GM21717 (cell line): ENCODE measurements around the gene BMP7.

Experiments used
- ATAC-seq: cut with Tn5 transposase; IDR thresholded peaks from one replicate; pipeline ENCODE4 v1.9.1; 2021; ENCODE audit warnings: mild to moderate bottlenecking, moderate library complexity; ENCODE audit not compliant: unreplicated experiment

The BMP7 gene

DNA sequence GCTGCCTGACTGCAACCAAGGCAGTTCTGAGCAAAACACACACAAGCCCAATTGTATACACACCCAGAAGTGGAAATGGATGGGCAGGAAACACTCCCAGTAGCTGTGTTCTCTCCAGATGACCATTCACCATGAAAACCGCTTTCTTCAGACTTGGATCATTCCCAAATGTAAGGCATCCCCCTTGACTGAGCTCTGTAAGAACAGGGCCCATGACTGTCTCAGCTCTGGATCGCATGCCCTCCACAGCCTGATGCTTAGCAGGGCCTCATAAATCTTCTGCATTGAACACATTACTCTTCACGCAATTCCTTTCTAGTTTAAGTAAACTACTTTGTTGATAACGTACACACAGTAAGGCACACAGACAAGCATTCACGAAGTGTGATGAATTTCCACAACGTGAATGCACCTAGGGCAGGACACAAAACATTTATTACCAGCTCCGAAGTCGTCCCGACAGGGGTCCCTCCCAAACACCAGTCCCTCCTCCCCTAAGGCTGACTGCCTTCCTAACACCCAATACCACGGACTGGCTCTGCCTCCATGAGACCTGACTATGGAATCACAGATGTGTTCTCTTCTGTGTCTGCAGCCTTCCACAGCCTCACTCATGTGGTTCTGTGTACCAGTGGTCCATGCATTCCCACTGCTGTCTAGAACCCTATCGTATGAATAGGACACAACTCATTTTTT is 31.7 kb downstream of the BMP7 start:
- no peak for ATAC-seq

- ATAC-seq = no peak
These were observed 34.5 kb downstream of the BMP7 start for GRCh38 chr20:57231951-57232428.

DNA sequence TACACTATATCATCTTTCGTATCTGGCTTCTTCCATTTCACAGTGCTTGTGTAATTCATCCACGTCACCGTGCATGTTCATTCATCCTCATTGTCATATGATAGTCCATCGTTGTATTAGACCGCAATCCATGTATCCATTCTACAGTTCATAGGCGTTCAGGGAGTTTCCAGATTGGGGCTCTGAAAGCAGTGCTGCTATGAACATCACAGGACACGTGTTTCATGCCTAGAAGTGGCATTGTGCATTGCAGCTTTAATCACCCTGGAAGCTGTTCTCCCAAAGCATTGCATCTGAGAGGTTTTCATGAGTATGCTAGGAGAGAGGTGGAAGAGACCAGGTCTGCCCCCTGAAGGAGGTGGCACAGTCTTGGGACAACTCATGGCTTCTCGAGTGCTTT is 35.3 kb downstream of the BMP7 start:
- no peak for ATAC-seq

DNA sequence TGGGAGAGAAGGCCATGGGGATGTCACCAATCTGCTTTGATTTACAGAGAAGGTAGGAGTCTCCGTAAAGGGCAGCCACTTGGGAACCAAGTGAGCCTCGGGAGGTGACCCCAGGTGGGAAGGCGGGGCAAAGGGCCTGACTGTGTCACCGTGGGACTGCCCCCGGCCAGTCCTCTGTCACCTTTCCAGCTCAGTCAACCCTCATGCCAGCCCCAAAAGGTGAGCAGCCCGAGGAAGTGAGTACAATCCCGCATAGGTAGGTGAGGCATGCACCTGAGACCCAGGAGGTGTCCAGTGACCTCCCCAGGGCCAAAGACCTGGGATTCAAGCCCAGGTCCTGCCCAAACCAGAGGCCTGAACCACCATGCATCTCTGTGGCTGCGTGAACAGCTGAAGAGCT is 36.2 kb downstream of the BMP7 start:
- no peak for ATAC-seq

- no peak for ATAC-seq
These were observed 37.0 kb downstream of the BMP7 start for GRCh38 chr20:57229490-57229889.

DNA sequence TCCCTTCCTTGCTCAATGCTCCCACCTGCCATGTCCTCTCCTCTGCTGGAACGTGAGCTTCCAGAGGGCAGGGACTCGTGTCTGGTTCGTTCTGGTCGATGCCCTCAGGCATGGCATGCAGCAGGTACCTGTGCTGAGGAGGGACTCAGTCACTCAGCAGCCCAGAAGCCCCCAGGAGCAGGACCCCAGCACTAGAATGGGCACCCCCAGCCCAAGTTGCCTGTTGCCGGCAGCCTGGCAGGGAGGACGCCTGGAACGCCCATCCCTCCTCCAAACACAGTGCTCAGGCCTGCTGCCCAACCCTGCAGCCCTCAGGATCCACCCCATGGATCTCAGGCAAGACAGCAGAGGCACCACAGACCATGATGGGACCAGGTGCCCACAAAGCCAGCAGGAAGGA is 40.6 kb downstream of the BMP7 start:
- no peak for ATAC-seq

GRCh38 chr20:57225197-57225733 is 41.2 kb downstream of the BMP7 start:
- no peak for ATAC-seq

- ATAC-seq = no peak
These were observed 41.8 kb downstream of the BMP7 start for GRCh38 chr20:57224641-57225138.

GRCh38 chr20:57223648-57224489 is 42.6 kb downstream of the BMP7 start:
- no peak for ATAC-seq

- ATAC-seq = no peak
These were observed 43.9 kb downstream of the BMP7 start for GRCh38 chr20:57222631-57222950.

DNA sequence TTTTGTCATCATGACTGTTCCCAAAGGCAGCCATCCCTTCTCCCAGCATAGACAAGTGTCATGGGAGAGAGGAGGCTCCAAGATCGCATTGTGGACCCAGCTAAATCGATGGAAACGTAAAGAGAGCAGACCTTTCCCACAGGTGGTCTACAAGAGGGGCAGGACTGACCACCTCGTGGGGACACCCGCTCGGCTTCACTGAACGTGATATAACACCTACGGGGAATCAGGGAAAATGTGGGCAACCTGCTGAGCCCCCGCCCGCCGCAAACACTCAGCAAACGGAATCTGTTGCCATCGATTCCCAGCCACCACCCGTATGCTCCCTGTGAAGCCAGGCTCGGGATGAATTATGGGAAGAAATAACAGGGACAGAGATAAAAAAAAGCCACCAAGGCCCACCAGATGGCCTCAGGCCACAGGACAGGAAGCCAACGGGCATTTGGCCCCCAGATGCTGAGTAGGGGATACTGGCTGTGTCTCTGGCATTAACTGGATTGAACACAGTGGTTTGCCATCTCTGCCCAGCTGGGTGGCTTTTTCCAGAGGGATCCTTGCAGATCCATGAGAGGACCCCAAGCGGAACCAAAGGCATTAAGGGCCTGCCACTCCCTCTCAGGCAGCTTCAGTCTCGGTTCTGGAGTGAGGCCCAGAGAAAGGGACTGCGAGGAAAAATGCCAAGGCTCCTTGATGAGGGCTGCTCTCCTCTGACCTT is 44.4 kb downstream of the BMP7 start:
- ATAC-seq = no peak

DNA sequence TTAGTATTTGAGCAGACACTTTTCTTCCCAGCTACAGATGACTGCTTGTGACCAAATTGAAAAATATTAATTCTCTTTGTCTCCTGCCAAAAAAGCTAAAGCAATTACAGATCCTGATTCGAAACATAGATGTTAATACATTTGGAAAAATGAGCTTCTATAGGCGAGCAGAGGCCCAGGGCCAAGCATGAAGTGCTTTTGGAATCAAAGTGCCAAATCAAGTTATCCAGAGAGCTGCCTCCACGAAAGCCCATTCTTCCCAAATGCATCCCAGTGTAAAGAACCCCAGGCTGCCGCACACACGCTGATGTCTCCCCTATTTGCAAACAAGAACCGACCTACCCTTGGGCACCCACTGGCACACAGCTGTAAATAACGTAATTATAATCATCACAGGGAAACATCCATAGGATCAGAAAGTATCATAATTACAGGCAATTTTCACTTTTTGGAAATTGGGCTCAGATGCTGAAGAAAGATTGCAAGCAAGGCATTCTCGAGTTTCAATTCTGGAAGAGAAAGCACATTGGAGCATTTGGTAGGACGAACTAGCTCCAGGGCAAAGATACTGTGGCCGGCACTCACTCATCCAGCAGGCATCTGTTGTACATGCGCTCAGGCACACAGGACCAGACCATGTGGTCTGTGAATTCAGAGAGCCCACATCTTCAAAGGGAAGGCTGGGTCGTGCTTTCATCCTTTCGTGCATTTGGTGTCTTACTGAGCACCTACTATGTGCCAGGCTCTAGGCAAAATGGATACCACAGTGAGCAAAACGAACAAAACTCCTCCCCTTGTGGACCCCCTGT is 45.9 kb downstream of the BMP7 start:
- no peak for ATAC-seq

DNA sequence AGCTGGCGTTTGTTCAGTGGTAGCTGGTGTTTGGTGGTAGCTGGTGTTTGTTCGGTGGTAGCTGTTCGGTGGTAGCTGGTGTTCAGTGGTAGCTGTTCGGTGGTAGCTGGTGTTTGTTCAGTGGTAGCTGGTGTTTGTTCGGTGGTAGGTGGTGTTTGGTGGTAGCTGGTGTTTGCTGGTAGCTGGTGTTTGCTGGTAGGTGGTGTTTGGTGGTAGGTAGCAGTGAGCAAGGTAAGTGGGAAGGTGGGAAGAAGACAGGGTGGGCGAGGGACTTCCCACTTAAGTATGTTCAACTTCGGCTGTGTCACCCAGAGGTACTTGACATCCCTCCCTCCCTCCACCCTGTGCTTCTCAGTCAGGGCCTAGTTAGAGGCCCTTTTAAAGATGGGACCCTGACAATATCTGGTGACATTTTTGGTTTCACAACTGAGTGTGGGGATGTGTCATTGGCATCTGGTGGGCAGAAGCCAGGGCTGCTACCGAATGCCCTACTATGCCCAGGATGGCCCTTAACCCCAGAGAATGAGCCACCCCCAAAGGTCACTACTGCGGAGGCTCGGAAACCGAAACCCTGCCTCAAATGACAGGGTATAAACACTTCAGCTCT is 47.3 kb downstream of the BMP7 start:
- ATAC-seq = no peak

DNA sequence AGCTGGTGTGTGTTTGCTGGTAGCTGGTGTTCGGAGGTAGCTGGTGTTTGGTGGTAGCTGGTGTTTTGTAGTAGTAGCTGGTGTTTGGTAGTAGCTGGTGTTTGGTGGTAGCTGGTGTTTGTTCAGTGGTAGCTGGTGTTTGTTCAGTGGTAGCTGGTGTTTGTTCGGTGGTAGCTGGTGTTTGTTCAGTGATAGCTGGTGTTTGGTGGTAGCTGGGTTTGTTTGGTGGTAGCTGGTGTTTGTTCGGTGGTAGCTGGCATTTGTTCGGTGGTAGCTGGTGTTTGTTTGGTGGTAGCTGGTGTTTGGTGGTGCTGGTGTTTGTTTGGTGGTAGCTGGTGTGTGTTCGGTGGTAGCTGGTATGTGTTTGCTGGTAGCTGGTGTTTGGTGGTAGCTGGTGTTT is 48.0 kb downstream of the BMP7 start:
- ATAC-seq = no peak

GRCh38 chr20:57217802-57218201 is 48.6 kb downstream of the BMP7 start:
- ATAC-seq = no peak

DNA sequence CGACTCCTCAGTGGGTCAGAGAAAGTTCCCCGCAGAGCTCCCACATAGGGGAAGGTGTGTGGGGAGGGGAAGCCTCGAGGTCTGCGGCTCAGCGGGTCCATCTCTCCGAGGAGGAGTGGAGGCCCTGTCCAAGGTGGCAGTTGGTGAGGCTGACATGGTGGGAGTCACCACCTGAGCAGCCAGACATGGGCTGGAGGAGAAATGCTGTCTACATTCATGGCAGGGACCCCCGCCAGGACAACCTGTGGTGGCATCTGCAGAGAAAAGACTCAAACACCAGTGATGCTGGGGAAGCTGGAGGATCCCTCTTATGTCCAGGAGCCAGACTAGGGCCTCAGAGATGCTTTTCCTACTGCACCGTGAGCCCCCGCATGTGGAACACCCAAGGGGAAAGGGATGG is 49.8 kb downstream of the BMP7 start:
- ATAC-seq = no peak

DNA sequence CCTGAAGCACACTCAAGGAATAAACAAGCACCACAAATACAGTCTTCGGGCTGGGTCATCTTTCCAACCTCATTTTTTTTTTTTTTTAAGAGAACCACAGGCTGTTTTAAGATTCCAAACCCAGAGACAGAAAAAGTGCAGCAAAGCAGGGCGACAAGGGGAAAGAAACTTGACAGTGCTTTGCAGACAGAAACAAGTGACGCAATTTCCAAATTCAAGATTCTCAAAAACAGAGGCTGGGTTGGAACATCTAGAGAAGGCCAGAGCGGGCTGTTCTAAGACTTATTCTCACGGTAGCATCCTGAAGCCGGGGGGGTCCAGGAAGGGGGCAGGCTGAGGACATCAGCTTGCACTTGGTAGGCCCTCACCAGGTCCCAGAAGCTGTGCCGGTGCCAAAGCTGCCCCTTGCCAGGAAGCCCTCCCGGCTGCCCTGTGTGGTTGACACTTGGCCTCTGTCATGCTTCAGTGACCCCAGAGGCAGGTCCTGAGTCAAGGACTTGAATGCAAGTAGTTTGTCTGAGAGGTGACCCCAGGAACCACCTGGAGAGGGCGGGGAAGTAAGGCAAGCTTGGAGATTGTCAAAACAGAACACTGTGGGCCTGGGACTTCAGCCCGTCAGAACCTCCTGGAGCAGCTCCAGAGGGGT is 50.5 kb downstream of the BMP7 start:
- ATAC-seq = no peak

DNA sequence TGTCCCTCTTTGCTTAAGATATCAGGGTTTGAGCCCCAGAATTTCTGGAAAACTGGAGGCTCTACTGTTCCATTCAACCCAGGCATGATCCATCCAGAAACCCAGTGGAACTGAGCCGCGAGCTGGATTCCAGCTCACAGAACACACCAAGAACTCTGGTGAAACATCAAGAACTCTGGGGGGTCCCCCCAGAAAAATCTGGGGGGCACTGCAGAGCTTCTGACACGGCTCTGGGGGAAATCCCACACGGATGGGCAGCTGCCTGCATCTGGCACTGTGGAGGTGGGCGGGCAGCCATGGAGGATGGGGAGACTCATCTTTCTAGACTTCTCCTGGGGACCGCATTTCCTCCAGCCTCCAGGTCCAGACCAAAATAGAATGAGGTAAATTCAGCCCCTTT is 51.0 kb downstream of the BMP7 start:
- ATAC-seq = no peak

GRCh38 chr20:57214948-57215347 is 51.5 kb downstream of the BMP7 start:
- no peak for ATAC-seq

- no peak for ATAC-seq
These were observed 52.0 kb downstream of the BMP7 start for GRCh38 chr20:57214427-57214826.
